Stimulated activated CD8-positive, alpha-beta memory T cell treated with anti-CD3 and anti-CD28 coated beads, Interleukin-2, amount 100 ng/mL, for 48 hours (primary cell): ENCODE measurements around the gene SLC37A3.
A peak's percentile ranks its signal among the peaks of the same experiment; 100 is the strongest.
"Not testable (repeated sequence)": the region's sequence is repeated elsewhere in the genome, so short reads cannot be mapped to it uniquely, and the experiment has no call there.

Experiments used
- DNase-seq, 2 donors: peaks; one replicate each; pipeline ENCODE4 v3.0.0-alpha.2; 2020; ENCODE audit warnings: low read depth in 2 of 2

Gene SLC37A3

GRCh38 chr7:140397784-140398750 is at the start of gene SLC37A3:
Gene SLC37A3, minus strand, starts transcription at chr7:140398530. Its CDS starts 16,004 bp downstream, at chr7:140382526.
- DNase-seq: peak; percentile 84 to 87

- DNase-seq: no peak
Observed at GRCh38 chr7:140447841-140448240, 49.5 kb upstream of the SLC37A3 start.

GRCh38 chr7:140446467-140446866 is 48.1 kb upstream of the SLC37A3 start:
- no peak for DNase-seq

- DNase-seq: no peak
Observed at GRCh38 chr7:140441519-140441918, 43.2 kb upstream of the SLC37A3 start.

GRCh38 chr7:140440593-140440992 is 42.3 kb upstream of the SLC37A3 start:
- no peak for DNase-seq

- no peak for DNase-seq
Observed at GRCh38 chr7:140439359-140439758, 41.0 kb upstream of the SLC37A3 start.

GRCh38 chr7:140435252-140435895 is 37.0 kb upstream of the SLC37A3 start:
- DNase-seq: no peak

GRCh38 chr7:140433396-140433795 is 35.1 kb upstream of the SLC37A3 start:
- no peak for DNase-seq

GRCh38 chr7:140426130-140426529 is 27.8 kb upstream of the SLC37A3 start:
- no peak for DNase-seq

GRCh38 chr7:140425718-140426117 is 27.4 kb upstream of the SLC37A3 start:
- DNase-seq: no peak

GRCh38 chr7:140423501-140423900 is 25.2 kb upstream of the SLC37A3 start:
- DNase-seq: no peak

GRCh38 chr7:140421521-140421920 is 23.2 kb upstream of the SLC37A3 start:
- DNase-seq: no peak

- no peak for DNase-seq
Observed at GRCh38 chr7:140418653-140419052, 20.3 kb upstream of the SLC37A3 start.

- DNase-seq: not testable (repeated sequence)
Observed at GRCh38 chr7:140418156-140418472, 19.8 kb upstream of the SLC37A3 start.

GRCh38 chr7:140417456-140418155 is 19.3 kb upstream of the SLC37A3 start:
- no peak for DNase-seq

GRCh38 chr7:140416560-140416959 is 18.2 kb upstream of the SLC37A3 start:
- DNase-seq: no peak

- DNase-seq: not testable (repeated sequence)
Observed at GRCh38 chr7:140415816-140416215, 17.5 kb upstream of the SLC37A3 start.

GRCh38 chr7:140415361-140415760 is 17.0 kb upstream of the SLC37A3 start:
- no peak for DNase-seq

- no peak for DNase-seq
Observed at GRCh38 chr7:140404565-140405065, 6.3 kb upstream of the SLC37A3 start.

GRCh38 chr7:140403878-140404564 is 5.7 kb upstream of the SLC37A3 start, which contains the start of gene RAB19:
Gene RAB19, plus strand, starts transcription at chr7:140404058. Its CDS starts 3,589 bp downstream, at chr7:140407647.
- peak in 1 of 2 donors; percentile 10 for DNase-seq

- no peak for DNase-seq
Observed at GRCh38 chr7:140402178-140402835, 4.0 kb upstream of the SLC37A3 start.
